Measurements from ENCODE around the gene YJEFN3. TPM values are rescaled to one million over a fixed set of nuclear protein-coding genes. Genes with fewer than 3 reads are reported as not detected.

YJEFN3 gene
- total RNA-seq, 1 experiment from 2014 or later: 7.9 TPM

GRCh38 chr19:19581391-19581790, 52.7 kb downstream of the YJEFN3 start:
- Histone ChIP-seq H2AFZ (ENCODE audit: low read length) (no peak overlapping the region), H3K4me2 (ENCODE audit: low read depth, low read length, poor library complexity, severe bottlenecking) (no peak overlapping the region), H3K9me2 (replicated peaks; ENCODE audit: insufficient read depth, low read length) (no peaks in the 10 kb centered on the region), H3K4me1 (ENCODE audit: low read length) (no peaks in the 10 kb centered on the region), H3K79me2 (ENCODE audit: low read length) (no peaks in the 10 kb centered on the region), H3K36me3 (ENCODE audit: insufficient read depth, low read length) (no peaks in the 10 kb centered on the region), H3K27me3 (ENCODE audit: low read length) (no peaks in the 10 kb centered on the region), H3K9me3 (ENCODE audit: low read length) (no peaks in the 10 kb centered on the region), H3K4me3 (ENCODE audit: low read length) (no peak overlapping the region), H3K9ac (ENCODE audit: low read length) (no peak overlapping the region), H3K27ac (ENCODE audit: low read length) (no peak overlapping the region), H4K20me1 (ENCODE audit: insufficient read depth, low read depth, low read length) (no peaks in the 10 kb centered on the region)
- no peak for DNase-seq

GRCh38 chr19:19582471-19582870, 53.8 kb downstream of the YJEFN3 start:
- no peaks in the 10 kb centered on the region for H3K4me1 ChIP-seq (ENCODE audit: low read length)
- no peaks in the 10 kb centered on the region for H3K9me3 ChIP-seq (ENCODE audit: low read length)
- no peaks in the 10 kb centered on the region for H3K79me2 ChIP-seq (ENCODE audit: low read length)
- no peak overlapping the region for H3K4me3 ChIP-seq (ENCODE audit: low read length)
- no peaks in the 10 kb centered on the region for H3K27me3 ChIP-seq (ENCODE audit: low read length)
- DNase-seq: no peak
- no peaks in the 10 kb centered on the region for H3K9me2 ChIP-seq (replicated peaks; ENCODE audit: insufficient read depth, low read length)
- H4K20me1 ChIP-seq (ENCODE audit: insufficient read depth, low read depth, low read length): no peaks in the 10 kb centered on the region
- no peak overlapping the region for H2AFZ ChIP-seq (ENCODE audit: low read length)
- no peak overlapping the region for H3K9ac ChIP-seq (ENCODE audit: low read length)
- no peak overlapping the region for H3K4me2 ChIP-seq (ENCODE audit: low read depth, low read length, poor library complexity, severe bottlenecking)
- H3K36me3 ChIP-seq (ENCODE audit: insufficient read depth, low read length): no peaks in the 10 kb centered on the region
- H3K27ac ChIP-seq (ENCODE audit: low read length): no peak overlapping the region

GRCh38 chr19:19584356-19584755, 55.6 kb downstream of the YJEFN3 start:
- no peak overlapping the region for H2AFZ ChIP-seq (ENCODE audit: low read length)
- DNase-seq: no peak
- no peak overlapping the region for H3K9ac ChIP-seq (ENCODE audit: low read length)
- no peak overlapping the region for H3K4me3 ChIP-seq (ENCODE audit: low read length)
- H3K9me3 ChIP-seq (ENCODE audit: low read length): no peaks in the 10 kb centered on the region
- no peaks in the 10 kb centered on the region for H3K36me3 ChIP-seq (ENCODE audit: insufficient read depth, low read length)
- H4K20me1 ChIP-seq (ENCODE audit: insufficient read depth, low read depth, low read length): no peaks in the 10 kb centered on the region
- no peaks in the 10 kb centered on the region for H3K4me1 ChIP-seq (ENCODE audit: low read length)
- no peak overlapping the region for H3K4me2 ChIP-seq (ENCODE audit: low read depth, low read length, poor library complexity, severe bottlenecking)
- H3K9me2 ChIP-seq (replicated peaks; ENCODE audit: insufficient read depth, low read length): no peaks in the 10 kb centered on the region
- no peaks in the 10 kb centered on the region for H3K79me2 ChIP-seq (ENCODE audit: low read length)
- H3K27me3 ChIP-seq (ENCODE audit: low read length): no peaks in the 10 kb centered on the region
- H3K27ac ChIP-seq (ENCODE audit: low read length): no peak overlapping the region

Other genes starting within 250 kb of the YJEFN3 start
- 21.4 and 49.5 TPM in 2 replicates for gene SUGP1, start 208.4 kb upstream of the YJEFN3 start, total RNA-seq (2014; rRNA removed; shearing (Covaris generic); ENCODE audit: low replicate concordance)
- gene MAU2, start 208.1 kb upstream of the YJEFN3 start, total RNA-seq (2014; rRNA removed; shearing (Covaris generic); ENCODE audit: low replicate concordance): 37.3 and 44.6 TPM in 2 replicates
- gene GATAD2A, start 123.2 kb upstream of the YJEFN3 start, total RNA-seq (2014; rRNA removed; shearing (Covaris generic); ENCODE audit: low replicate concordance): 38.4 and 63.4 TPM in 2 replicates
- 5.0 and 10.8 TPM in 2 replicates for gene TSSK6, start 13.4 kb upstream of the YJEFN3 start, total RNA-seq (2014; rRNA removed; shearing (Covaris generic); ENCODE audit: low replicate concordance)
- gene NDUFA13, start 12.7 kb upstream of the YJEFN3 start, total RNA-seq (2014; rRNA removed; shearing (Covaris generic); ENCODE audit: low replicate concordance): 255 and 557 TPM in 2 replicates
- gene CILP2, start 9.4 kb downstream of the YJEFN3 start, total RNA-seq (2014; rRNA removed; shearing (Covaris generic); ENCODE audit: low replicate concordance): 0.15 and 0.87 TPM in 2 replicates
- 0.25 TPM in 1 of 2 replicates, not detected in the other for gene PBX4, start 89.8 kb downstream of the YJEFN3 start, total RNA-seq (2014; rRNA removed; shearing (Covaris generic); ENCODE audit: low replicate concordance)
- 18.9 and 22.0 TPM in 2 replicates for gene LPAR2, start 99.3 kb downstream of the YJEFN3 start, total RNA-seq (2014; rRNA removed; shearing (Covaris generic); ENCODE audit: low replicate concordance)
- 24.3 and 55.8 TPM in 2 replicates for gene GMIP, start 114.7 kb downstream of the YJEFN3 start, total RNA-seq (2014; rRNA removed; shearing (Covaris generic); ENCODE audit: low replicate concordance)
- 39.6 and 59.1 TPM in 2 replicates for gene ATP13A1, start 134.8 kb downstream of the YJEFN3 start, total RNA-seq (2014; rRNA removed; shearing (Covaris generic); ENCODE audit: low replicate concordance)
- gene ZNF101, start 139.9 kb downstream of the YJEFN3 start, total RNA-seq (2014; rRNA removed; shearing (Covaris generic); ENCODE audit: low replicate concordance): 12.4 and 15.0 TPM in 2 replicates
- gene ZNF14, start 204.2 kb downstream of the YJEFN3 start, total RNA-seq (2014; rRNA removed; shearing (Covaris generic); ENCODE audit: low replicate concordance): 9.2 and 12.1 TPM in 2 replicates